Sciatic nerve (tissue), 2 donors: ENCODE results near the gene OR9A4. TPM values are rescaled to one million over a fixed set of nuclear protein-coding genes. Genes with fewer than 3 reads are reported as not detected.
A peak's percentile ranks its signal among the peaks of the same experiment; 100 is the strongest.
"Not testable (repeated sequence)": the region's sequence is repeated elsewhere in the genome, so short reads cannot be mapped to it uniquely, and the experiment has no call there.

ENCODE experiments used
- ATAC-seq: fragments of 200-7000 bp; cut with Tn5 transposase; one replicate; pipeline ENCODE4 v1.9.1; 2020; ENCODE audit warnings: mild to moderate bottlenecking, moderate library complexity
- DNase-seq: peaks from one replicate; pipeline ENCODE4 v3.0.0-alpha.2; 2020; ENCODE audit warnings: low spot score
- intact Hi-C: fragments of 100-400 bp; cut with DNase I; formaldehyde crosslinking; loops from one replicate; pipeline ENCODE4 v1.14.2; 2022
- total RNA-seq: library from RNA; stranded (reverse); fragmentation: NEBNext Ultra II Directional; extraction: Animal tissue kit (Norgen Biotek cat#: 25700); gene quantifications from one replicate; pipeline ENCODE4 v1.2.1, GENCODE V29; 2021
- donor health status: DM: no; HTN: no; CAD: no.
- donor health status: DM: no; HTN: no; CAD: no.

Gene OR9A4, protein sequence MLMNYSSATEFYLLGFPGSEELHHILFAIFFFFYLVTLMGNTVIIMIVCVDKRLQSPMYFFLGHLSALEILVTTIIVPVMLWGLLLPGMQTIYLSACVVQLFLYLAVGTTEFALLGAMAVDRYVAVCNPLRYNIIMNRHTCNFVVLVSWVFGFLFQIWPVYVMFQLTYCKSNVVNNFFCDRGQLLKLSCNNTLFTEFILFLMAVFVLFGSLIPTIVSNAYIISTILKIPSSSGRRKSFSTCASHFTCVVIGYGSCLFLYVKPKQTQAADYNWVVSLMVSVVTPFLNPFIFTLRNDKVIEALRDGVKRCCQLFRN
- 0.40 TPM for total RNA-seq

DNA sequence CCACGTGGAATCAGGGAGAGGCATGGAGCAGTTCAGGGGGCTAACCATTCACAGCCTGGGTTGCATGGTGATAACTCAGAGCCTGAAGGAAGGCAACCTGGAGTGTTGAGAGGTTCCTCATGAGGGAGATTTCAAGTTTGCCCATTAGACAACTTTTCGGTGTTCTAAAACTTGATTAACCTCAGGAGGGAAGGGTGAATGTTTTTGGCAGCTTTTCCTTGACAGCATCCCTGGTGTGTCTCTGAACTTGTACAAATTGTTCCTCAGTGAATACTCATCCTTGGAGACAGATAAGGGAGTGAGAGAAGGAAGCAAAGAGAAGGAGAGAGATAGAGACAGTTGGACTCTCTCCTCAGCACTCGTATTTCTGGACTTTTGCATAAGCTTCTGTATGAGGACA is at the start of gene OR9A4:
Gene OR9A4 (plus strand): TSS at position 301 of the 400 bp plus-strand sequence. CDS start 2,477 bp downstream, outside the sequence.
- ATAC-seq (no peak), DNase-seq (no peak)
- intact Hi-C loops: no loop called here

DNA sequence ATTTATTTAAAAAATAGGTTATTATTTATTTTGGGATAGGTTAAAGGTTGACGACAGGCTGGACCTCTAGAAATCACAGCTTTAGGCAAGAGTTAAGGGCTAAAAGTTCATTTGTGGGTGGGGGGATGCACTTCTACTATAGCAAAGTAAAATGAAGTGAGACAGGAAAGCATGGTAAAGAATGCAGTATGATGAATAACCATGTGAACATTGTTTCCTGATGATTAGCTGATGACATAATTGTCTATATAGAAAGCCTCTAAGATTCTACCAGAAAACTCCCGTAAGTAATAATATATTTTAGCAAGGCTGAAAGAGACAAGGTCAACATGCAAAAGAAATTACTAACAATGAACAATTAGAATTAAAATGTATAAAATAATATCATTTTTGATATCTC is 49.2 kb upstream of the OR9A4 start:
- no peak for ATAC-seq
- intact Hi-C loops: no loop called here

DNA sequence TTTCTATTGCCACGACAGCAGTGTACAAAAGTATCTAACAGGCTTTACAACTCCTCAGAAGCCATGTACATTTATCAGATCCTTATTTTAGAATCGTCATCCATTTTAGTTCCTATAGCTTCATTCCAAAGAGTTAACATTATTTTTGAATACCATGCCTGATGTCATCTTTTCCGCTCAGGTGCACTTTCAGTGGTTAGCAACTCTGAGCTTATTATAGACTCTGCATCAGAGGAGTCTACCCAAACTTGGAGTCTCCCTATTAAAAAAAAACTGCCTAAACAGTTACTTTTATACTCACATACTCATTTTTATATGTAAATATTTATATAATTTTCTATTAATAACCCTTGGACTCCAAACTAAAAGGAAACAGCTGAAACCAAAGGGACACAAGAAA is 43.3 kb upstream of the OR9A4 start:
- intact Hi-C loops: no loop called here
- ATAC-seq (no peak), DNase-seq (no peak)

More for the DNA sequence above, 49.2 kb upstream of the OR9A4 start:
- DNase-seq: no peak

DNA sequence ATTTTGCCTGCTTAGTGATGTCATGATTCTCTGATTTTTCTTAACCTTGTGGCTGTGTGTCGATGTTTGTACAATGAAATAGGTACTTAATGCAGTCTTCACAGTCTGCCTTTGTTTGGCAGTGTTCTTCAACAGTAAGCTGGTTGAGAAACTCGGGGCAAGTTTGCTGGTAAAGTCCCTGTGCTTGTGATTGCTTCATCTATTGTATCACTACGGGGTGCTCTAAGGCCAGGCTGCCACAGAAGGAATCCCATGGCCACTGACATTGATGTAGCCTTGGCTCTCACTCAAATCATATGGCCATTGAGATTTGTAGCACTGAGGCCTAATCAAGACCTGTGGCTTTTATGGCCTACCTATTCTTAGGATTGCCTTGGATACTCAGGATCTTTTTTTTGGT is 41.4 kb upstream of the OR9A4 start:
- intact Hi-C loops: no loop called here
- no peak for DNase-seq
- no peak for ATAC-seq

DNA sequence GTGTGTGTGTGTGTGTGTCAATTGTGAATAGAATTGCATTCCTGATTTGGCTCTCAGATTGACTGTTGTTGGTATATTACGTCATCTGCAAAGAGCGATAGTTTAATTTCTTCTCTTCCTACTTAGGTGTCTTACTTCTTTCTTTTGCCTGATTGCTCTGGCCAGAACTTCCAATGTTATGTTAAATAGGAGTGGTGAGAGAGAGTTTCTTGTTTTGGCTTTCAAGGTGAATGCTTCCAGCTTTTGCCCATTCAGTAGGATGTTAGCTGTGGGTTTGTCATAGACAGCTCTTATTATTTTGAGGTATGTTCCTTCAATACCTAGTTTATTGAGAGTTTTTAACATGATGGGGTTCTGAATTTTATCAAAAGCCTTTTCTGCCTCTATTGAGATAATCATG is 40.7 kb upstream of the OR9A4 start:
- intact Hi-C loops: no loop called here
- ATAC-seq (no peak), DNase-seq (no peak)

DNA sequence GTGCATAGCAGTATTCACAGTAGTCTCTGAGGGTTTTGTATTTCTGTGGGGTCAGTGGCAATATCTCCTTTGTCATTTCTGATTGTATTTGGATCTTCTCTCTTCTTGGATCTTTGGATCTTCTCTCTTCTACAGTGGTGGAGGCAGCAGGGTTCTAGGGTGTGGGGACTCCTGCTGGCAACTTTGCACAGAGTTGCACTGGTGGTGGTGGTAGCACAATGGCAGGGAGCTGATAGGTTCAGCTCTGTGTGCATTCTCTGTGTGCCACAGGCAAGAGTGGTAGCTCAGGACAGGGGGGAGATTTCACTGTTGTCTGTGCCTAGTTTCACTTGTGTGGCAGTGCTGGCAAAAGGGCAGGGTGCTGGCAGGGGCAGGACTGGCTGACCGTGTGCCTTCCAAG is 39.8 kb upstream of the OR9A4 start:
- intact Hi-C loops: no loop called here
- ATAC-seq (no peak), DNase-seq (no peak)

DNA sequence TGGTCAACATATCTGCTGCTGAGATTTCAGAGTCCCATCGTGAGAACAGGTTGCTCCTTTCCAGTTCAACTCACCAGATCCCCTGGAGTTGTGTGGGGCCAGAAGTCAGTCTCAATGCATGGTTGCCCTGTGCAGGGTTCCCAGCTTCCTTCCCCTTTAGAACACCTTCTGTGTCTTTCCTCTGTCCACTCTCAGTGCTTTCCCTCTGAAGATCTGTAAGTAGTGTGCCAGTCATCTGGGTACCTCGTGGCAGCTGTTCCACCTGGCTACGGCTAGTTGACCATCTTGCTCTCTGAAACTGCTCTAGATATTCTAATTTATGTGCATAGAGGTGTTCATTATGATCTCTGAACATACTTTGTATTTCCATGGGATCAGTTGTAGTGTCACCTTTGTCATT is 38.8 kb upstream of the OR9A4 start:
- intact Hi-C loops: no loop called here
- ATAC-seq: no peak

DNA sequence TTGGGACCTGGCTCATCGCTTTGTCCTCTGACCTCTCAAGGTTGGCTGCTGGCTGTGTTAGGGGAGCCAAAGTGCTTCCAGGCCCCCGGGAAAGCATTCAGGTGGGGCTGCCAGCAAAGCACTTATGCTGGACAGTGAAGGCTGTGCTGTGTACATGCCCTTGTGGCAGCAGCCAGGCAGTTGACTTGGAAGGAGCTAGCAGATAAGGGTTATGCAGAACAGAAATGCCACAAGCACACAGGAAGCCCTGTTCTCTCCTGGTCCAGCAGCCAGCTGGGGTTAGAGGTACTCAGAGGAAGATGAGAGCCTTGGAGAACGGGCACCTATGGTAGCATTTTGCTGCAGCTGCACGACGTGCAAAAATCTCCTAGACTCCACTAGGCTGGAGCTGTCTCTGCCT is 35.2 kb upstream of the OR9A4 start:
- intact Hi-C loops: no loop called here
- DNase-seq (no peak), ATAC-seq (no peak)

More for the DNA sequence above, 38.8 kb upstream of the OR9A4 start:
- no peak for DNase-seq

DNA sequence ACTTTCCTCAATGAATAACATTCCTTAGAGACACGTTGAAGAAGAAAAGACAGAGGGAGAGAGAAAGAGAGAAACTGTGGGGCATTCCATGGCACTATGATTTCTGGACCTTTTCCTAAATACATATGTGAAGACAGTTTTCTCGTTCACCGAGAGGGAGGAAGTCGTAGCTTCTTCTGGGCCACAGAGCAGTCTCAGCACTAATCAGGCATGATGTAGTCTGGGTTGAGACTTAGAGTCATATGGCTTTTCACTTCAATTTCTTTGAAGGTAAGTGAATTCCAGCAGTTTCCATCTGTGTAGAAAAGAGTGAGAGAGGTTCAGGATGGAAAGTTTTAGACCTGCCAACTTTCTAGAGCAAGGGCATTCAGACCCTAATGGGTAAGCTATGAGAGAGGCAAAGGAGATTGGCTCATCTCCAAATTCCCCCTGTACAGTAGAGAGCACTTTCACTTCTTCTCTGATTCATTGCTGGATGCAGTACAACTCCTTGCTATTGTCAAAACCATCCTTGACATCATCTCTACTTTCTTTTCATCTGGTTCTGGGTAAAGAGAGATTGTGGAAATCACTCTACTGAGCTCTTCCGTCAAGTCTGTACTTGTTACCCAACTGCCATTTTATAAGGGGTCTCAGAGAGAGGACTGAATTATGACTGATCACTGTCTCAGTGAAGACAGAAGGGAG is 31.5 kb upstream of the OR9A4 start:
- intact Hi-C loops: no loop called here
- ATAC-seq (peak; percentile 45), DNase-seq (no peak)

DNA sequence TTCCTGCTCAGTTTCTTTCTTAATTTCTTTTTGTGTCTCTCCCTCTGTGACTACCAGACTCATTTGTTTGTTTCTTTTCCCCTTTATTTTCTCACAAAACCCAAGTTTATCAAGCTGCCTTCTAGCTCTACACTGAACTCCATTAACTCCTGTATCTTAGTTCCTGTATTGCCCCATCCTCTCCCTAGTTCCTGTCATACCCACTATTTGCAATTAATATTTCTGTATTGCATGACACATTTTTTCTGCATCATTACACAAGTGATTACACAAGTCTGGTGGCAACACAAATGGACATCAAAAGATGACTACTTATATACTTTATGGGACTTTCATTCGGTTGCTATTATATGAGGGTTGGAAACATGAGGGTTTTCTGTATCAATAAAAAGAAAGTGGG is 26.9 kb upstream of the OR9A4 start:
- no peak for DNase-seq
- no peak for ATAC-seq
- intact Hi-C loops: no loop called here

DNA sequence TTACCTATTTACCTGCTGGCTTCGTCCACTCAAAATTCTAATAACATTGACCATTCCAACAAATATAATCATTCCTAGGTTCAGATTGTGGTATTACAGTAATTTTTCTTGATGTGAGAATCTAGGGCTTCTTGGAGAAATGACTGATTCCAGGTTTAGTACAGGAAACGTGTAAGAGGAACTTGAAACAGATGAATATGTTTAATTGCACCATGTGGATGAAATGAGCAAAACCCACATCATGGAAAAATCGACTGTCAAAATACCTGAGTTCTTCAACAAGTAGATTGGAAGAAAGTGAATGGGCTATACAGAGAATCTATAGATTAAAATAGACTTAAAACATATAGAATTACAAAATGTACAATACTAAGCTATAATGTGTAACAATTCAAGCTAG is 24.9 kb upstream of the OR9A4 start:
- DNase-seq: no peak
- ATAC-seq: no peak
- intact Hi-C loops: no loop called here

DNA sequence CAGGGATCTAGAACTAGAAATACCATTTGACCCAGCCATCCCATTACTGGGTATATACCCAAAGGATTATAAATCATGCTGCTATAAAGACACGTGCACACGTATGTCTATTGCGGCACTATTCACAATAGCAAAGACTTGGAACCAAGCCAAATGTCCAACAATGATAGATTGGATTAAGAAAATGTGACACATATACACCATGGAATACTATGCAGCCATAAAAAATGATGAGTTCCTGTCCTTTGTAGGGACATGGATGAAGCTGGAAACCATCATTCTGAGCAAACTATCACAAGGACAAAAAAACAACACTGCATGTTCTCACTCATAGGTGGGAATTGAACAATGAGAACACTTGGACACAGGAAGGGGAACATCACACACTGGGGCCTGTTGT is 16.8 kb upstream of the OR9A4 start:
- ATAC-seq, DNase-seq, intact Hi-C loops: not testable (repeated sequence)

DNA sequence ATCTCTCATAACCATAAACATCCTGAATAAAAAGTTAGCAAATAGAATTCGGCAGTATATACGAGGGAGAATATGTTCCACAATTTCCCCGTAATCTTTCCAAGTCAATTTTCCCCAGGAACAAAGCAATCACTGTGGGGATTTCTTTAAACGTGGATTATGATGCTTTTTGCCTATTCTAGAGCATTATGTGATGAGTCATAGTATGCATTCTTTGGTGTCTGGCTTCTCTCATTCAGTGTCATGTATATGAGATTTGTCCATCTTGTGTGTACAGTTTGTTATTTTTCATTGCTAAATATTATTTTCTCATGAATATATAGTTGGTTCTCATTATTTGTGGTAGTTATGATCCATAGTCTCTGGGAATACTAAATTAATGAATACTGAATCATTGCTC is 9.9 kb upstream of the OR9A4 start:
- DNase-seq (no peak), ATAC-seq (no peak)
- intact Hi-C loops: no loop called here

DNA sequence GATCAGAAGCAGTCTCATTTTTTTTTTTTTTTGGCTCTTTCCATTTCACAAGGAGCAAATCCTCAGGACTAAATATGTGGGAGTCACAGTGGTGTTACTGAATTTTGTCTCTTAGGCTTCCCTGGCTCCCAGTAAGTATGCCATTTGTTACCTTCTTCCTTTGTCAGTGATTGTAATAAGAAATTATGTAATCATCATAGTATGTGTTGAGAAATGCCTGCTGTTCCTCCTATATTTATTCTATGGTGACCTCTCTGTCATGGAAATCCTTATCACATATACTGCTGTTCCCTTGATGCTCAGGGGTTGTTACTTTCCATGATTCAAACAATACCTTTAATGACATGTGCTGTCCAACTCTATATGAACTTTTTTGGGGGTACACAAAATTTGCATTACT is 4.8 kb upstream of the OR9A4 start:
- DNase-seq: no peak
- intact Hi-C loops: no loop called here
- ATAC-seq: no peak

DNA sequence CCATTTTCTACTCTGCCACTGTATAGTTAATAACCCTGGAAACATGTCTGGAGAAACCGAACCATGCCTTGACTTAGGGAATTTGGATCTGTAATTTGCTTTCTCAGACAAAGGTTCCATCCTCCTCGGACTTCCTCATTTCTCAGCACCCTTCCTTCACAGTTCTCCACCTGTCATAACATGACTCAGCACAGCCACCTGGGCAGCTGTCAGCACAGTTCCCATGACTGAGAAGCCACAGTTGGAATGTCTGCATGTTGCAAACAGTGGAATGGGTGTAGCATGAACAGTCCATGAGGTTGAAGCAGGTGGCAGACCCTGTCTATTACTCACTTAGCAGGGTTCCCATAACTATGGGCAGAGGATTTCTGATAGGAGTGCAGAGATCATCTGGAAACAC is 634 bp upstream of the OR9A4 start:
- ATAC-seq: no peak
- no peak for DNase-seq
- intact Hi-C loops: no loop called here

DNA sequence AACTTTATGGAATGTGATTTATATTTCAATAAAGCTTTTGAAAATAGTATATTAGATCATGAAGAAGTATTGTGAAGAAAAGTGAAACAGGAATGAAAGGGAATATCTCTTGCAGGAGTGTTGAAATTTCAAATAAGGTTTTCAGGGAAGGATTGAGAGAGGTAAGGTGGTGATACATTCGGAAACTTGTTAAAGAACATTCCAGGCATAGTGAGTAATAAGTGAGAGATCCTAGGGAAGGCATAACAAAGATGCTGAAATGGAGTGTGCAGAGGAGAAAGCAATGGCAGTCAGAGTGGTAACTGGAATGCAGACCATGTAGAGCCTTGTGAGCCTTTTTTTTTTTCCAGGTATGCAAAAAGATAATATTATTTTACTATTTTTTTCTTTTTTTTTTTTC is 4.1 kb downstream of the OR9A4 start:
- intact Hi-C loops: no loop called here
- ATAC-seq (no peak), DNase-seq (no peak)

DNA sequence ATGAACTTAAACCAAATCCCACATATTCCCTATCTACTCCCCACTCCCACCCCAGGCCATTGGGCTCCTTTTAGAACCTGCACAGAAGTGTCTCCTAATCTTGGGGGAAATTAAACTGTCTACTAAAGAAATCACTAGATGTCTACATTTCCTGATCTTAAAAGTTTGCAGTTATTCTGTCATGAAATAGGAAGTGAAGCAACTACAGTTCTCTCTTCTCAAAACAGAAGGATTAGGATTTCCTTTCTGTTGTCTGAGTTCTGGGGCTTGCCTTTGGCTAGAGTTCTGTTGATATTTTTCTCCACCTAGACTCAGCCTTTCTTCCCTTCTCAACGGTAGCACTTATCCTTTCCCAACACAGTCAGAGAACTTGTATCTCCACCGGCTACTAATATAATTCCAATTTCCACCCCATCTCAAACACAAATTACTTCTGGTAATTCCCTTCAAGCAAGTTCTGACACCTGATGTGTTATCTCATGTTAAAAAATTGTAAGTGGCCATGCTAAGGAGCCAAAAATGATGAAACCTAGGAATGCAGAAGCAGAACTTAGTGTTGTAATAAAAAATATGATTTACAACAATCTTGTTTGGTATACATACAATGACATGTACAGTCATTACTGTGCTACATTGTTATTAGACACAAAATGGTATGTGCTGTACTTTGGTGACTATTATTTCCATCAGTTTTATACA is 12.1 kb downstream of the OR9A4 start:
- intact Hi-C loops: no loop called here
- ATAC-seq (no peak), DNase-seq (no peak)

DNA sequence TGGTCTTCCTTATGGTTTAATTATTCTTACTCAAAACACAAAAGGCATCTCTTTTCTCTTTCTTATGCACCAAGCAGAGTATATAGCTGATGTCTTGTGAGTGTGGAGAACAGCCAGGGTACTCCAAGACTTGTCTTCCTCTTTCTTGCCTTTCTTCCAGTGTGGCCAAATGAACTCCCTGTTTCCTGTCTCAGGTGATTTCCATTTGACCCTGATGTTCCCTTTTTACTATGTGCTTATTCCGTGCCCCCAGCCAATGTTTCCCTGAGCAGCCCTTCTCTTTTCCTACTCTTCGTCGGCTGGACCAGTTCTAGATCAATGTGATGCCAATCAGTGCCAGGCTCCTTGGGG is 12.6 kb downstream of the OR9A4 start:
- intact Hi-C loops: no loop called here
- DNase-seq (no peak), ATAC-seq (no peak)

DNA sequence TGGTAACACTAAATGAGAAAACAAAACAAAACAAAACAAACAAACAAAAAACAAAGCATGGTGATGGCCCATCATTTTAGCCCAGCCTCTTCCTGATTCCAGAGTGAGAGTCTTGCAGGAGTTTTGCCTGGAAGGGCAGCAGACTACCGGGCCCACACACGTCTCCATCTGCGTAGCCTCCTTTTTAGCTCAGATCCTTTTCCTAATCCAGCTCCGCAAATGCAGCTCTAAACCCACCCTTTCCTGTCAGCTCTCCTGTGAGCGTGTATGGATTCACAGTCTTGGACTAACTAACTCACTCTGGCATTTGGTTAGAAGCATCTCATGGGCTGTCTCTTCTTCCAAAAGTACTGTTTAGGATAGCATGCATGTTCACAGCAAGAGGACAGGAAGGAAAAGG is 14.0 kb downstream of the OR9A4 start:
- ATAC-seq (no peak), DNase-seq (no peak)
- intact Hi-C loops: no loop called here

DNA sequence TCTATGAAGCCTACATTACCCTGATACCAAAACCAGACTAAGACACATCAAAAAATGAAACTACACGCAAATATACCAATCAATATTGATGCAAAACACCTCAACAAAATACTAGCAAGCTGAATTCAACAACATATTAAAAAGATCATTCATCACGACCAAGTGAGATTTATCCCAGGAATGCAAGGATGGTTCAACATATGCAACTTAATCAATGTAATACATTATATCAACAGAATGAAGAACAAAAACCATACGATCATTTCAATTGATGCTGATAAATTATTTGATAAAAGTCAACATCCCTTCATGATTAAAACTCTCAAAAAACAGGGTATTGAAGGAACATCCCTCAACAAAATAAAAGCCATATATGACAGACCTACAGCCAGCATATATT is 24.9 kb downstream of the OR9A4 start:
- ATAC-seq: no peak
- no peak for DNase-seq
- intact Hi-C loops: no loop called here
